ENCODE results near the gene GSTA4. TPM values are rescaled to one million over a fixed set of nuclear protein-coding genes. Genes with fewer than 3 reads are reported as not detected.
"Not testable (repeated sequence)": the region's sequence is repeated elsewhere in the genome, so short reads cannot be mapped to it uniquely, and the experiment has no call there.

Gene GSTA4
- total RNA-seq, 4 donors from 2014 or later, result 108 to 164 (median 132) TPM

DNA sequence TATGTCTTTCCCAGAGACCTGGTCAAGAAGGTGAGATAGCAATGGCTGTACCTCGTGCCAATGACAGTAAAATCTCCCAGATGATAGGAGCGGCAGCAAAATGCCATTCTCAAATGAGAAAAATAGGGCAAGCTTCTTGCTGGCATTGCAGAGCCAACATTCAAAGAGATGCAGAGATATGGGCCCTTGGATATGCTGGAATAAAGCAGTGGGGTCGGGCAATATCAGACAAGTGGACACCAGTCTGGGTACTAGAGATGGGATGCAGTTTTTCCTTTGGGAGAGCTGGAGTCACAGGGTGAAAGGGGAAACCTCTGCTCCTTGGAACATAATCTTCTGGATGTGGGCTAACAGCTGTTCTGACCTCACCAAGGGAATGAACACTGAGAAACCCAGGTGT, 29.0 kb downstream of the GSTA4 start:
- TF ChIP-seq, protein P1, sequence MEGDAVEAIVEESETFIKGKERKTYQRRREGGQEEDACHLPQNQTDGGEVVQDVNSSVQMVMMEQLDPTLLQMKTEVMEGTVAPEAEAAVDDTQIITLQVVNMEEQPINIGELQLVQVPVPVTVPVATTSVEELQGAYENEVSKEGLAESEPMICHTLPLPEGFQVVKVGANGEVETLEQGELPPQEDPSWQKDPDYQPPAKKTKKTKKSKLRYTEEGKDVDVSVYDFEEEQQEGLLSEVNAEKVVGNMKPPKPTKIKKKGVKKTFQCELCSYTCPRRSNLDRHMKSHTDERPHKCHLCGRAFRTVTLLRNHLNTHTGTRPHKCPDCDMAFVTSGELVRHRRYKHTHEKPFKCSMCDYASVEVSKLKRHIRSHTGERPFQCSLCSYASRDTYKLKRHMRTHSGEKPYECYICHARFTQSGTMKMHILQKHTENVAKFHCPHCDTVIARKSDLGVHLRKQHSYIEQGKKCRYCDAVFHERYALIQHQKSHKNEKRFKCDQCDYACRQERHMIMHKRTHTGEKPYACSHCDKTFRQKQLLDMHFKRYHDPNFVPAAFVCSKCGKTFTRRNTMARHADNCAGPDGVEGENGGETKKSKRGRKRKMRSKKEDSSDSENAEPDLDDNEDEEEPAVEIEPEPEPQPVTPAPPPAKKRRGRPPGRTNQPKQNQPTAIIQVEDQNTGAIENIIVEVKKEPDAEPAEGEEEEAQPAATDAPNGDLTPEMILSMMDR (IDR thresholded peaks at IDR 0.05), result no peak
- TF ChIP-seq POLR2A (IDR thresholded peaks at IDR 0.05) (no peak), POLR2AphosphoS5 (IDR thresholded peaks at IDR 0.05) (no peak), EP300 (IDR thresholded peaks at IDR 0.05) (no peak)

DNA sequence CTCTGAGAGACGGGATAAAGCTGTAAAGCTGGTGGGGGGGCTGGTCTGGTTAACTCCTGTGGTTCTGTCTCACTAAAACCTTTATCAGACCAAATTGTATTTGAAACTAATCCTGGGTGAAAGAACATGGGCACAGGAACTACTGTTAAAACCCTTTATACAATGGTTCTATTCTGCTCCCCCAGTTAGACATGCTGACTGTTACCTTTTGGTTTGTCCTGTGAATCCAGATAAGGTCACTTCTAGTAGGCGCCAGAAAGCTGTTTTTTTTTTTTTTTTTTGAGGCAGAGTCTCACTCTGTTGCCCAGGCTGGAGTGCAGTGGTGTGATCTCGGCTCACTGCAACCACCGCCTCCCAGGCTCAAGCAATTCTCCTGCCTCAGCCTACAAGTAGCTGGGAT, 29.7 kb downstream of the GSTA4 start:
- H3K4me1 ChIP-seq, result no peaks in the 10 kb centered on the region
- no peak for DNase-seq (ENCODE audit: low spot score in 2 of 2)
- TF ChIP-seq POLR2AphosphoS5 (IDR thresholded peaks at IDR 0.05) (no peak), EP300 (IDR thresholded peaks at IDR 0.05) (no peak), POLR2A (IDR thresholded peaks at IDR 0.05) (no peak)
- TF ChIP-seq, protein P1 (IDR thresholded peaks at IDR 0.05), result no peak
- H3K4me3 ChIP-seq, result no peak overlapping the region
- no peaks in the 10 kb centered on the region for H3K27me3 ChIP-seq
- H3K9me3 ChIP-seq, result no peaks in the 10 kb centered on the region
- no peaks in the 10 kb centered on the region for H3K36me3 ChIP-seq
- WGBS, result 86% methylated on average over 4 of the region's 4 CpGs
- H3K27ac ChIP-seq, result no peak overlapping the region

More for the DNA sequence above, 29.0 kb downstream of the GSTA4 start:
- Histone ChIP-seq H3K36me3 (no peaks in the 10 kb centered on the region), H3K27me3 (no peaks in the 10 kb centered on the region), H3K4me1 (no peaks in the 10 kb centered on the region), H3K4me3 (no peak overlapping the region), H3K9me3 (no peaks in the 10 kb centered on the region), H3K27ac (no peak overlapping the region)
- 92% methylated on average over 3 of the region's 3 CpGs for WGBS
- DNase-seq (ENCODE audit: low spot score in 2 of 2), result no peak

DNA sequence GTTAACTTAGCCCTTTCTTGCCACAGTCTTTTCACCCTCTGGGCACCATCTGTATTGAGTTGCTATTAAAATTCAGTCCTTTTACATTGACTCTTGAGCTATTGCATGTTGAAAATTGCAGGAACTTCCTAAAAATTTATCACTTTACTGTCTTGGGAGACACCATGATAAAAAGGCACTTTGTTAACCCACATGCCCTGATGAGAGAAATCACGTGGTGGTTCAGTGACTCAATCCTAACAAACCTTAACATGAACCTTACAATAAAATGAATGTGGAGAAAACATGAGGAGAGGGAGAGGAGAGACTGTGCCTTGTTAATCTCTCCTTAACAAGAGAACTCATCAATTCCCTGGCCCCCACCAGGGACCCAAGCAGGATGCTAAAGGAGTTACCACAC, 30.8 kb downstream of the GSTA4 start:
- no peak for DNase-seq (ENCODE audit: low spot score in 2 of 2)
- Histone ChIP-seq H3K4me1 (no peaks in the 10 kb centered on the region), H3K4me3 (no peak overlapping the region), H3K27ac (no peak overlapping the region), H3K9me3 (no peaks in the 10 kb centered on the region), H3K27me3 (no peaks in the 10 kb centered on the region), H3K36me3 (no peaks in the 10 kb centered on the region)
- WGBS, result 41% methylated on average over 1 of the region's 1 CpG
- TF ChIP-seq, protein P1 (IDR thresholded peaks at IDR 0.05), result no peak
- no peak for TF ChIP-seq EP300 (IDR thresholded peaks at IDR 0.05)
- no peak for TF ChIP-seq POLR2AphosphoS5 (IDR thresholded peaks at IDR 0.05)
- no peak for TF ChIP-seq POLR2A (IDR thresholded peaks at IDR 0.05)

DNA sequence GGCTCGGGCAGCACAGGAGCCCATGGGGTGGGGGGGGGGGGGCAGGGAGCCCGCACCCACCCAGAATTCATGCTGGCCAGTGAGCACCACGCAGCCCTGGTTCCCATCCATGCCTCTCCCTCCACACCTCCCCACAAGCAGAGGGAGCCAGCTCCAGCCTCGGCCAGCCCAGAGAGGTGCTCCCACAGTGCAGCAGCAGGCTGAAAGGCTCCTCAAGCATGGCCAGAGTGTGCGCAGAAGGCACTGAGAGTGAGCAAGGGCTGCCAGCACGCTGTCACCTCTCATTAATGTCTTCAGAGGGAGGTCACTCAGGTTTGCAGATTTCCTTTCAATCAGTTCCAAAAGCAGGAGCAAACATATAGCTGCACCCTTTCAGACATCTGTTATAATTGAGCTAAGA, 32.4 kb downstream of the GSTA4 start:
- Histone ChIP-seq H3K9me3 (no peaks in the 10 kb centered on the region), H3K27ac (no peak overlapping the region), H3K4me1 (no peaks in the 10 kb centered on the region), H3K27me3 (no peaks in the 10 kb centered on the region), H3K36me3 (no peaks in the 10 kb centered on the region), H3K4me3 (no peak overlapping the region)
- TF ChIP-seq POLR2A (IDR thresholded peaks at IDR 0.05) (no peak), EP300 (IDR thresholded peaks at IDR 0.05) (no peak), POLR2AphosphoS5 (IDR thresholded peaks at IDR 0.05) (no peak)
- TF ChIP-seq, protein P1 (IDR thresholded peaks at IDR 0.05), result no peak
- no peak for DNase-seq (ENCODE audit: low spot score in 2 of 2)
- 90% methylated on average over 4 of the region's 6 CpGs for WGBS

DNA sequence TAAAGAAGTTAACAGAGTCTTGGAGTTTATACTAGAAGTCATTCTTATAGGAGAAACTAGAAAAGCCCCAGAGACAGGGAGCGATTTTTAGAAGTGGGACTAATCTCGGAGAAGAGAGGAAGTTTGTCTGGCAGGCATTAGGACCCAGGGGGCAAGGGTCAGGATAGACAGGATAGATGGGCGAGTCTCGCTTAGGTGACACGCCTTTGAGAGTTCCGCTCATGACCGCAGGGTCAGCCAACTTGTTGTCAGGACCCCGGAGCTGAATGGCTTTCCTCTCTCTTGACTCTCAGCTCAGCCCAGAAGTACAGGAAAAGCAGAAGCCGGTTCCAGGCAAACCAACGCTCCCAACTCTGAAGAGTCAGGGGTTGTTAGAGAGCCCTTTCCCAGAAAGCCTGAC, 34.1 kb downstream of the GSTA4 start:
- not testable (repeated sequence) for H3K36me3 ChIP-seq; H3K4me3 ChIP-seq; H3K27me3 ChIP-seq; DNase-seq (ENCODE audit: low spot score in 2 of 2); H3K9me3 ChIP-seq; H3K27ac ChIP-seq; H3K4me1 ChIP-seq
- WGBS, result 89% methylated on average over 10 of the region's 10 CpGs

DNA sequence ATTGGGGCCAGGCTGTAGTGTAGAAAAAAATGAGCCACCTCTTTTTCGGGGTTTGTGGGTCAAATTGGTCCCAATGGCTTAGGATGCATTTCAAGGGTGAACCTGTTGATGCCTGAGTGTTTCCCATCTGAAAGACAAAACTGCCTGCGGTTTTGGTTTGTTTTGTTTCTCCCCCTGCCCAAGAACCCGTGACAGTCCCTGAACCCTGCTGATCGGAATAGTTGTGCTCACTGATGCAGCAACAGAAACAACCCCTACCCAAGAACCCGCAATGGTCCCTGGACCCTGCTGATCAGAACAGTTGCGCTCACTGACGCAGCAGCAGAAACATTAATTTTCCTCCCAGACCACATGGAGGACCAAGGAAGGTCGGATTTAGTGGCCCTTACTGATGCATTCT, 34.9 kb downstream of the GSTA4 start:
- WGBS, result 91% methylated on average over 8 of the region's 8 CpGs
- not testable (repeated sequence) for H3K4me3 ChIP-seq; DNase-seq (ENCODE audit: low spot score in 2 of 2); H3K27me3 ChIP-seq; H3K27ac ChIP-seq; H3K4me1 ChIP-seq; H3K36me3 ChIP-seq; H3K9me3 ChIP-seq
